GM21447 (cell line): ENCODE results near the gene STAT3.
A peak's percentile ranks its signal among the peaks of the same experiment; 100 is the strongest.
"Not testable (repeated sequence)": the region's sequence is repeated elsewhere in the genome, so short reads cannot be mapped to it uniquely, and the experiment has no call there.

Experiments used
- ATAC-seq: cut with Tn5 transposase; IDR thresholded peaks from one replicate; pipeline ENCODE4 v1.9.1; 2021; ENCODE audit not compliant: unreplicated experiment

STAT3 gene

GRCh38 chr17:42303694-42304093, 84.5 kb downstream of the STAT3 start:
- ATAC-seq, result no peak

GRCh38 chr17:42301022-42301421, 87.2 kb downstream of the STAT3 start:
- no peak for ATAC-seq

GRCh38 chr17:42299913-42300312, 88.3 kb downstream of the STAT3 start:
- ATAC-seq, result not testable (repeated sequence)

GRCh38 chr17:42299361-42299760, 88.9 kb downstream of the STAT3 start:
- not testable (repeated sequence) for ATAC-seq

- ATAC-seq, result not testable (repeated sequence)
These were observed 90.5 kb downstream of the STAT3 start for GRCh38 chr17:42297775-42298174.

GRCh38 chr17:42296012-42296411, 92.2 kb downstream of the STAT3 start:
- no peak for ATAC-seq

- no peak for ATAC-seq
These were observed 93.5 kb downstream of the STAT3 start for GRCh38 chr17:42294469-42295398.

- no peak for ATAC-seq
These were observed 97.1 kb downstream of the STAT3 start for GRCh38 chr17:42291129-42291528.

GRCh38 chr17:42290577-42290976, 97.7 kb downstream of the STAT3 start:
- no peak for ATAC-seq

- ATAC-seq, result no peak
These were observed 98.5 kb downstream of the STAT3 start for GRCh38 chr17:42289611-42290181.

GRCh38 chr17:42288803-42289610, 99.2 kb downstream of the STAT3 start:
- ATAC-seq, result no peak

GRCh38 chr17:42287977-42288802, 100.1 kb downstream of the STAT3 start, which contains the start of gene STAT5A:
STAT5A (plus strand) TSS chr17:42288498; CDS start chr17:42289412, 914 bp downstream.
- ATAC-seq, result peak; percentile 44

- ATAC-seq, result peak; percentile 20
These were observed 100.8 kb downstream of the STAT3 start for GRCh38 chr17:42287305-42287976.

- ATAC-seq, result no peak
These were observed 101.6 kb downstream of the STAT3 start for GRCh38 chr17:42286411-42287221.

- no peak for ATAC-seq
These were observed 102.7 kb downstream of the STAT3 start for GRCh38 chr17:42285346-42286050.

GRCh38 chr17:42284566-42284965, 103.7 kb downstream of the STAT3 start:
- no peak for ATAC-seq

- no peak for ATAC-seq
These were observed 104.2 kb downstream of the STAT3 start for GRCh38 chr17:42284024-42284369.

- ATAC-seq, result no peak
These were observed 104.8 kb downstream of the STAT3 start for GRCh38 chr17:42283241-42284023.
